ENCODE data around the gene PIGW.

PIGW gene

DNA sequence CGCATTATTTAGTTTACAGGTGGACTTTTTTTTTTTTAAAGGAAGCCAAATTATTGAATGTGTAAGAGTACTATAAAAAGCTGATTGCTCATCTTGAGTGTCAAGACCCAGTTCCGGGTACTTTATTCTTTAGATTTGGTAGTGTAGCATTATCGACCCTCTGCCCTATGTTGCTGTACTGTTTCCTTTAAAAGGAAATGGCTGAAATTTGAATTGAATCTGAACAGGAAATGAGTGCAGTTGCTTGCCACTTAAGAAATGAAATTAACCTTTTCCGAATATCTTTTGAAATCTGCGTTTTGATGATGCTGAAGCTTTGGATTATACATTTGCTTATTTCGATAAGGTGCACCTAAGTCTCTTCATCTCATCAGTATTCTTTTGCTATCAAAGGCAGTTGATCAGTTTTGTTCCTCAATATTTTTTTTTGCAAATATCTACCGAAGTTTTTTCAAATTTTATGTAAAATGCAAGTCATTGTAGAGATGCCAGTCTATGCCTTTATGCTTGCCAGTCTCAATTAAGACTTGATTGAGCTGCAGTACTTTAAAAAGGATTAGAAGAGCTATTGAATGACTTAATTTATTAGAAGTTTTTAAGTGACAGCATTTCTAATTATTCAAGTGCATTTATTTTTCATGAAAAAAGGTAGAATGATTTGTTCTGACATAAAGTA, 11.8 kb downstream of the PIGW start:
- DNase-seq: no peak

GRCh38 chr17:36547776-36548175, 13.0 kb downstream of the PIGW start:
- no peak for DNase-seq

GRCh38 chr17:36550491-36551417, 16.0 kb downstream of the PIGW start:
- no peak for DNase-seq

- no peak for DNase-seq
These were observed 18.7 kb downstream of the PIGW start for GRCh38 chr17:36553459-36553858.

DNA sequence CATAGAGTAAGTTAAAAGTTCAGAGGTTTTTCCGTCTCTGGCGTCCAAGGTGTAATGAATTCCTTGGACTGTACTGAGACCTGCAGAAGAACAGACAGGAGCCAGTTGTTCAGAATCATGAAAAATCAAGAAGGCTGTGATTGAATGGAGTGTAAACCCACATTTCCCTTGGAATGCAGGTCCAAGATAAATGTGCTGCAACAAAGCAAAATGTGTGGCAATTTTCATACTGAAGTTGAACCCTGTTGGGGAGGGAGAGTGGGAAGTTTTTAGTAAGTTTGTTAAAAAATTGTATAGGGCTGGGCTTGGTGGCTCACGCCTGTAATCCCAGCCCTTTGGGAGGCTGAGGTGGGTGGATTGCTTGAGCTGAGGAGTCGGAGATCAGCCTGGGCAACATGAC, 31.3 kb downstream of the PIGW start:
- DNase-seq: no peak

GRCh38 chr17:36575028-36575427, 40.2 kb downstream of the PIGW start:
- DNase-seq: no peak

- no peak for DNase-seq
These were observed 42.0 kb downstream of the PIGW start for GRCh38 chr17:36576793-36577192.

- DNase-seq: no peak
These were observed 43.9 kb downstream of the PIGW start for GRCh38 chr17:36578671-36579070.

GRCh38 chr17:36583787-36584186, 49.0 kb downstream of the PIGW start:
- DNase-seq: no peak

GRCh38 chr17:36586138-36586537, 51.4 kb downstream of the PIGW start:
- no peak for DNase-seq

All from hematopoietic multipotent progenitor cell treated with erythropoietin and hydrocortisone succinate and interleukin-3 and kit ligand, for 8 days (in vitro differentiated cells).